HG03135 (cell line): ENCODE results near the gene FGF1.

Source experiments
- ATAC-seq: cut with Tn5 transposase; IDR thresholded peaks from one replicate; pipeline ENCODE4 v1.9.1; 2021; ENCODE audit warnings: mild to moderate bottlenecking, moderate library complexity; ENCODE audit not compliant: unreplicated experiment

The FGF1 gene

DNA sequence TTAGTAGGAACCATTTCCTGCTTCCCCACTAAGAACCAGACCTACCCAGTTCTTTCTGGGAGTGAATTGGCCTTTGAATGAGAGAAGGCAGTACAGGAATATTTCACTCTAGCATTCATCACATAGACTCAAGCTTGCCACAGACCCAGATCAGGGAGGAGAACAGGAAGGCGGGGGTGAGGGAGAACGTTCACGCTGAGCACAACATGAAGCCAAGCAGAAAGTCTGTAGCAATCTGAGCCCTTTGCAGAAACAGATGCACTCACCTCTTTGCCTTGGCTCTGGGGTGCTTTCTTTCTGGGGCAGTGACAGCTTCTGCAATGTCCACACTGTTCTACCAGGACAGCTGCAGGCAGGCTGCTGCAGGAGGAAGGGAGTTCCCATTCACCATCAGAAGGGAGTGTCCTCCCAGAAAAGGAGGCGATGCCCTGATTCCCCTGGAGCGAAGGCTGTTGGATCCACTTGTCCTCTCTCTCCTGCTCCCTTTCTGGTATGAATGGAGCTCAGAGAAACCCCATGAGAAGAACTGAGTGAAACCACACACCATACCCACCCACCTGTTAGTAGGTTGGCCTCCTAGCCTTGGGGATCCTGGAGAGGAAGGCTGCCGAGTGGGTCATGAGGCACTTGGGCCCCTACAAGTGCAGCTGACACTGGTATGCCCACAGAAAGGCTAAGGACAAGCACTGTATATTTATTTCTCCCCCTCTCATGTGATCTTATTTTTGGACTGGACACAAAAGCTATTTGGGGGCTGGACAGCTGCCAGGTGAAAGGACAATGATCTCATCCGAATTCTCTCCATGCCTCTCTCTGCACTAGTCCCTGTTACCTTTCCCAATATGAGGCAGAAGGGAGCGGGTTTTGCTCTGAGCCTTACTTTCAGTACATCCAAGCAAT is 11.7 kb upstream of the FGF1 start:
- no peak for ATAC-seq

DNA sequence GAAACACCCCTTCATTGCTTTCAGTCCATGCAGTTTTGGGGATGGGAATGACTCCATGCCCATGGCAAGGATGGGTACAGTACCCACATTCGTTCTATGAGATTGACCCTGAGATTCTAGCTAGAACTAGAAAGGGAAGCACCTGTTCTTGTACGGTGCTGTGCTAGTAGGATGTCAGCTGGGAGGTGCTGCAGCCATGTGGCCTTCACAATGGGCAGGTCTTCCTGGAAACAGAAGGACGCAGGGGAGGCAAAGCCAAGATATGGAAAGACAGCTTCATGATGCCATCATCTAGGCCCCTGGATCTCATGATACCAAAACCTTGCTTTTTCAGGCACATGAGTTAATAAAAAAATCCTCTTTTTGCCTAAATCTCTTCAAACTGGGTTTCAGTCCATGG is 10.5 kb upstream of the FGF1 start:
- ATAC-seq = no peak

- ATAC-seq = no peak
Measured at GRCh38 chr5:142694092-142694856, 8.4 kb upstream of the FGF1 start.

DNA sequence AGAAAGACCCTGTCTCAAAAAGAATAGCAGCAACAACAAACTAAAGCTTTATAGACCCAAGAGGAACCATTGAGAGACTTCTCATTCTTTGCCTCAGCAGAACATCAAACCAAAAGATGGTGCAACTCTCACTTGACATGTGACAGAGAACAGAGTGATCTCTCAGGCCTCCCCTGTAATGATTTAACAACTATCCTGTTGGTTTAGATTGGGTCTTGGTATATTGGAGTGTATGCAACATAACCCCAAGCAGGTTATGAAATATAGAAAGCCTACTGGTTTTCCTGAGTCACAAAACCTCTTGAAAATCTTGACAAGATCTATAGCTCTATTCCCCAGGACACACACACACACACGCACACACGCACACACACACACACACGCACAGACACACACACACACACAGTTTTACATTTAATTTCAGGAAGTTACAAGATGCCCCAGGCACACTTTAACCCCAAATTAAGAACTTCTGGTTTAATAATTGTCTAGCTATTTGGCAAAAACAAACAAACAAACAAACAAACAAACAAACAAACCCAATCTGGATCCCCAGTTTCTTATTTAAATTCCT is 6.5 kb upstream of the FGF1 start:
- ATAC-seq = no peak

- no peak for ATAC-seq
Measured at GRCh38 chr5:142690667-142691066, 4.8 kb upstream of the FGF1 start.

DNA sequence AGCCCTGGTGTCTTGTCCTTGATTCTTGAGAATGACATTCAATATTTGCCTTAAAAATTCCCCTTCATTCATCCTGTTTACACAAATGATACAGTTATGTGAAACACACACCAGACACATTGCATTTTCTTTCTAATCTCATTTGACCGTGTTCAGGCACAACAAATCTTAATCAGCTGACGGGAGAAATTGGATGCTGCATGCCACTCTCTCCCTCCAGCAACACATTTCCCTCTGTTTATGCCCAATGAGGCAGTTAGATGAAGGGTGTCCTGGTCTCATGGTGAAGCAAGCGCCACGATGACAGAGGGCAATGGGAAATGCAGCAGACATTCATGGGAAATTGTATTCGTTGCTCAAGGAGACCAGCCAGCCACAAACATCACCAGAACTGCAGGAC is 3.2 kb upstream of the FGF1 start:
- ATAC-seq = no peak

- no peak for ATAC-seq
Measured at GRCh38 chr5:142688281-142688989, 2.5 kb upstream of the FGF1 start.

GRCh38 chr5:142686968-142687367 is 1.1 kb upstream of the FGF1 start:
- no peak for ATAC-seq

DNA sequence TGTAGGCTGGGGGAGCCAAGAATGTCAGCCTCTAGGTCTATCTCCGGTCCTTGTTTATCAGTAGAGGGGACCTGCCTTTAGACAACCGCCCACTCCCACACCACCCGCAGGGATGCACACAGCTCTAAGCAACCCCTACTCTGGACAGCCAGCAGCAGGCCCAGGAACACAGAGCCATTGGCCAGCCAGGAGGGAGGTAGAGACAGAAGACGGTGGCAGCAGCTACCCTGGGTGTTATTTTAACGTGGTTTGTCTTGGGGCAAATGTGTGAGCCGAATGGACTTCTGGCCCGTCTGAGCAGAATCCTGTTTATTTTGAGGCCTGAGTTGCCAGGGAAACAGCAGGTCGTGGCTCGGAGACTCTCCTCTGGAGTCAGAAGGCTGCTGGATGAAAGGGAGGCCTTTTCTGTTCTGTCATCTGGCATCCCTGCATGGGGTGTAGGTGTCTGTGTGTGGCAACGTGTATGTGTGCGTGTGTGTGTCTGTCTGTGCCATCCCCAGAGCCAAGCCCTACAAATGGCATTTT is 382 bp upstream of the FGF1 start:
- ATAC-seq = no peak

DNA sequence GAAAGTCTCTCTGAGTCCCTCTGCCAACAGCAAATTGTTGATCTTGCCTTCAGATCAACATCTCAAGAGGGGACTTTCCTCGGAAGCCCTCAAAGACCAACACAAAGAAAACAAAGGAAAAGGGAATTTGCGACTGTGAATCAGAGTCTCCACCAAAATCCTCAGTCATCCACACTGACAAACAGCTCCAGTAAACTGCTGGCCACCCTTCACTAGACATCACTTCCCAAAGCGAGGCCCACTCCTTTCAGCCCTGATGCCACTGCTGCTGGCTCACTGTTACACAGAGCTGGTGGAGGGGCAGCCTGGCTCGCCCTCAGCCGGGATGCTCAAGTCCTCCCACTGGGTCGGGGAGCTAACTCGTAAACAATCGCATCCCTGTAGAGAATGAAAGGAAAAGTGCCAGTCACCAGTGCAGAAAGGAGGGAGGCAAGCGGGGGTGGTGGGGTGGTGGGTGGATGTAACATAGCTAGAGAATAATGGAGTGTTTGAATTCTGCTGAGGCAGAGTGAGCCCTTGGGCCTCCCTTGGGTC is 1.3 kb downstream of the FGF1 start:
- ATAC-seq = no peak

GRCh38 chr5:142683881-142684505 is 1.9 kb downstream of the FGF1 start:
- no peak for ATAC-seq

DNA sequence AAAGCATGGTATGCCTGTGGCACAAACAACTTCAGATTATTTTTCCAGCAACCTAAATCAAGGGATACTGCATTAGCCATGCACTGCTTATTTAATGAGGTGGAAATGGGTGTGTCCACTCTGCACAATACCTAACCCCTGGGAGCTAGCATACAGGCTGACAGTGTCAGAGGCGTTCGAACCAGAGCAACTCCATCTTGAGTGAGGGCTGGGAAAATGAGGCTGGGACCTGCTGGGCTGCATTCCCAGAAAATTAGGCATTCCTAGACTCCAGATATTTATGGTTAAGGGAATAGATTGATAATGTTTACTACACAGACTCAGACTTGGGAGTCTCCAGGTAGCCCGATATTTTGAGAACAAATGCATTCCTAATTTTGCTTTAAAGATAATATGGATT is 2.8 kb downstream of the FGF1 start:
- ATAC-seq = no peak

GRCh38 chr5:142680605-142681259 is 5.2 kb downstream of the FGF1 start:
- ATAC-seq = no peak

GRCh38 chr5:142679744-142680143 is 6.1 kb downstream of the FGF1 start:
- ATAC-seq = no peak

DNA sequence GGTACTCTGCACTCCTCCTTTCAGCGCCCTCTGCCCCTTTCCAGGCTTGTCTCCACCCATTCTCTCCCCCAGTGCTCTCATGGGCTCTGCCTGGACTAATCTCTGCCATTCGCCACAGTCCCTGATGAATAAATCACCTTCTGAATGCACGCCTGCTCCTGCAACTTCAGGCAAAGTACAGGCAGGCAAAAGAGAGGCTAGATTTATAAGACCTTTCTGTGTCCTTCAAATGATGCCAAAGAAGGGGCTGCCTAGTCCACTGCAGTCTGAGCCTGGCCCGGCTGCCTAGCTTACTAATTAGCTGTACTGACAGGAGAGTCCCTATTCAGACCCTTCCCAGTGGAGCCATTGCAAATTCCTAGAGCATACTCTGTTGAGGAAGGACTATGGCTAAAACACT is 7.4 kb downstream of the FGF1 start:
- no peak for ATAC-seq

GRCh38 chr5:142677198-142677597 is 8.7 kb downstream of the FGF1 start:
- ATAC-seq = no peak

GRCh38 chr5:142676318-142676717 is 9.6 kb downstream of the FGF1 start:
- no peak for ATAC-seq

DNA sequence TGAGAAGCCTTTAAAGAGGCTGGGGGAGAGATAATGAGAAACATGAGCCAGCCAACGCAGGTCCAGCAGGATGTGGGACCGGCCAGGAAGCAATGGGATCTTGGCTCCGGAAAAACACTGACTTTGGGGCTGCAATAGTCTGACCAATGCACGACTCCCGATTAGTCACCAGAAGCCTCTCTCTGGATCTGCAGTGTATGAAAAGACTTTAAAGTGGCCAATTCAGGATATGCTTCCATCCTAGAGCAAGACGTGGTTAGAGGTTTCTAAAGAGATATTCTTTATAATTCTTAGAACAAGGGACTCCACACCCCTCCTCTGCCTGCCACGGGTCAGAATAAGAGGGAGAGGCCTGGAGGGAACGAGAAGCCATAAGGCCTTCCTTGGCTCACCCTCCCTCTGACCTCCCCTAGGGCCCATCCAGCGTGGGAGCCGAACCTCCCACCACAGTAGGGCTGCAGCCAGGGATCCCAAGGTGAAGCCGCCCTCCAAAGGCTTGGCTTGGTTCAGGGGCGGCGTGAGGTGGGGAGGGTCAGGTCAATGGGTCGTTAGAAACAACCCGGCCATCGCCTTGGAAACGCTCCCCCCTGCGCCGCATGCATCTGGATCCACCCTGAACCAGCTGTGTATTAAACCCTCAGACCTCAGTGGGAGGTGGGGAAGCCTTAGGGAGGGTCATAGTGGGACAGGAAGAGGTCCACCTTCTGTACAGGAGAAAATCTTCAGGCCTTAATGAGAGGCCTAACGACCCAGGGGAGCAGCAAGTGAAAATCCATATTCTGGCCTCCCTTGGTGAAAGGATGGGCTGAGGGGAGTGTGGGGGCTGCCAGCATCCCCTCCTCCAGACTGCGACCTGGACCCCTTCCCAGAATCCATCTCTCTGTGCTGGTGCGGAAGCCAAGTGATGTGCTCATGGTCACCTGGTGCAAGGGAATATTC is 11.1 kb downstream of the FGF1 start:
- no peak for ATAC-seq

DNA sequence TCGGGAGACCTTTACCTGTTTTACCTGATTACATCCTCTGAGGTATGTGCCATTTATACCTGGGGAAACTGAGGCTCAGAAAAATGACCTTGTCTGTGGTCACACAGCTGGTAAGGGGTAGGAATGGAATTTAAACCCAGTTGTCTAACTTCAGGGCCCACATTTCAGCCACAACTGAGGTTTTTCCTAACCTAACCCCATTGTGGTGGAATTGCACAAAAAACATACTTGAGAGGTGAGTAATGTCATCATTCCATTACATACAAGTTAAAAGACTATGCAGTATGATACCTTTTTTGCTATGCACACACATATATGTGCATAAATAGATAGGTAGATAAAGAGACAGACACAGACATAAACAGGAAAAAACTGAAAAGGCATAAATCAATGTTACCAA is 14.1 kb downstream of the FGF1 start:
- ATAC-seq = no peak
